Measurements from ENCODE around the gene SPTBN4.
"Not testable (repeated sequence)": the region's sequence is repeated elsewhere in the genome, so short reads cannot be mapped to it uniquely, and the experiment has no call there.

Gene SPTBN4

GRCh38 chr19:40423938-40424337, 42.9 kb upstream of the SPTBN4 start:
- H3F3A ChIP-seq (ENCODE audit: insufficient read depth), result peaks cover 8% of the 10 kb centered on the region; the same call in 1 of the 2 replicates
- H2AFZ ChIP-seq (ENCODE audit: low read depth, low read length, severe bottlenecking), result no peak overlapping the region
- no peaks in the 10 kb centered on the region for H3K27me3 ChIP-seq (ENCODE audit: low read length)
- no peak overlapping the region for H3K9ac ChIP-seq (ENCODE audit: low read length)
- H3K79me2 ChIP-seq (ENCODE audit: insufficient read depth, low read length), result no peaks in the 10 kb centered on the region
- H3K9me3 ChIP-seq (ENCODE audit: insufficient read depth, low read length), result no peaks in the 10 kb centered on the region
- no peaks in the 10 kb centered on the region for H3K9me2 ChIP-seq (replicated peaks; ENCODE audit: insufficient read depth, low read length)
- H3K4me3 ChIP-seq (ENCODE audit: insufficient read depth, low read length, poor library complexity, severe bottlenecking), result no peak overlapping the region
- peak overlapping the region; percentile 73 for H3K4me2 ChIP-seq (ENCODE audit: low read depth, low read length, poor library complexity, severe bottlenecking)
- no peaks in the 10 kb centered on the region for H3K36me3 ChIP-seq (ENCODE audit: low read length)
- H4K20me1 ChIP-seq (ENCODE audit: low read depth, low read length), result no peaks in the 10 kb centered on the region
- H3K27ac ChIP-seq (ENCODE audit: low read depth, low read length), result no peak overlapping the region
- TF ChIP-seq EZH2phosphoT487 (conservative IDR thresholded peaks at IDR 0.05; ENCODE audit: low read length) (no peak), CTCF (IDR thresholded peaks at IDR 0.05; ENCODE audit: insufficient read depth, low read length, poor library complexity, severe bottlenecking) (no peak)

GRCh38 chr19:40424637-40425449, 42.0 kb upstream of the SPTBN4 start:
- Histone ChIP-seq H3K4me3 (ENCODE audit: insufficient read depth, low read length, poor library complexity, severe bottlenecking) (peak overlapping the region; percentile 85), H3K79me2 (ENCODE audit: insufficient read depth, low read length) (no peaks in the 10 kb centered on the region), H3K27ac (ENCODE audit: low read depth, low read length) (peak overlapping the region; percentile 75), H3K9ac (ENCODE audit: low read length) (peak overlapping the region; percentile 83), H3K4me2 (ENCODE audit: low read depth, low read length, poor library complexity, severe bottlenecking) (peak overlapping the region; percentile 73), H3K36me3 (ENCODE audit: low read length) (no peaks in the 10 kb centered on the region), H3K9me2 (replicated peaks; ENCODE audit: insufficient read depth, low read length) (no peaks in the 10 kb centered on the region), H2AFZ (ENCODE audit: low read depth, low read length, severe bottlenecking) (peak overlapping the region; percentile 88), H4K20me1 (ENCODE audit: low read depth, low read length) (no peaks in the 10 kb centered on the region), H3K27me3 (ENCODE audit: low read length) (no peaks in the 10 kb centered on the region), H3F3A (ENCODE audit: insufficient read depth) (peaks cover 8% of the 10 kb centered on the region; the same call in 1 of the 2 replicates), H3K9me3 (ENCODE audit: insufficient read depth, low read length) (no peaks in the 10 kb centered on the region)
- TF ChIP-seq CTCF (IDR thresholded peaks at IDR 0.05; ENCODE audit: insufficient read depth, low read length, poor library complexity, severe bottlenecking), result no peak
- no peak for TF ChIP-seq EZH2phosphoT487 (conservative IDR thresholded peaks at IDR 0.05; ENCODE audit: low read length)

GRCh38 chr19:40425450-40426287, 41.1 kb upstream of the SPTBN4 start, which contains the start of gene SERTAD1:
SERTAD1 (minus strand) TSS chr19:40425992; CDS start chr19:40423546, 2,446 bp downstream.
- Histone ChIP-seq H3F3A (ENCODE audit: insufficient read depth) (peaks cover 8% of the 10 kb centered on the region; the same call in 1 of the 2 replicates), H3K9ac (ENCODE audit: low read length) (peak within 1 kb of the TSS; percentile 83), H3K27me3 (ENCODE audit: low read length) (no peaks in the 10 kb centered on the region), H3K4me3 (ENCODE audit: insufficient read depth, low read length, poor library complexity, severe bottlenecking) (peak within 1 kb of the TSS; percentile 85), H3K27ac (ENCODE audit: low read depth, low read length) (peak within 1 kb of the TSS; percentile 75), H3K4me2 (ENCODE audit: low read depth, low read length, poor library complexity, severe bottlenecking) (peak within 1 kb of the TSS; percentile 93), H3K36me3 (ENCODE audit: low read length) (no peaks in the 10 kb centered on the region), H3K9me3 (ENCODE audit: insufficient read depth, low read length) (no peaks in the 10 kb centered on the region), H4K20me1 (ENCODE audit: low read depth, low read length) (no peaks in the 10 kb centered on the region), H3K9me2 (replicated peaks; ENCODE audit: insufficient read depth, low read length) (no peaks in the 10 kb centered on the region), H3K79me2 (ENCODE audit: insufficient read depth, low read length) (no peaks in the 10 kb centered on the region), H2AFZ (ENCODE audit: low read depth, low read length, severe bottlenecking) (peak within 1 kb of the TSS; percentile 88)
- TF ChIP-seq EZH2phosphoT487 (conservative IDR thresholded peaks at IDR 0.05; ENCODE audit: low read length) (no peak), CTCF (IDR thresholded peaks at IDR 0.05; ENCODE audit: insufficient read depth, low read length, poor library complexity, severe bottlenecking) (peak; percentile 94)

- H3K9ac ChIP-seq (ENCODE audit: low read length); H3K4me3 ChIP-seq (ENCODE audit: insufficient read depth, low read length, poor library complexity, severe bottlenecking); H3K4me2 ChIP-seq (ENCODE audit: low read depth, low read length, poor library complexity, severe bottlenecking); H3K27me3 ChIP-seq (ENCODE audit: low read length); H4K20me1 ChIP-seq (ENCODE audit: low read depth, low read length); H3K27ac ChIP-seq (ENCODE audit: low read depth, low read length); H3F3A ChIP-seq (ENCODE audit: insufficient read depth); H2AFZ ChIP-seq (ENCODE audit: low read depth, low read length, severe bottlenecking); H3K9me2 ChIP-seq (replicated peaks; ENCODE audit: insufficient read depth, low read length); H3K79me2 ChIP-seq (ENCODE audit: insufficient read depth, low read length); H3K36me3 ChIP-seq (ENCODE audit: low read length); H3K9me3 ChIP-seq (ENCODE audit: insufficient read depth, low read length): not testable (repeated sequence)
These were observed 38.6 kb upstream of the SPTBN4 start for GRCh38 chr19:40428197-40428596.

GRCh38 chr19:40430242-40430641, 36.6 kb upstream of the SPTBN4 start:
- H3K79me2 ChIP-seq (ENCODE audit: insufficient read depth, low read length); H3K9me2 ChIP-seq (replicated peaks; ENCODE audit: insufficient read depth, low read length); H3K4me3 ChIP-seq (ENCODE audit: insufficient read depth, low read length, poor library complexity, severe bottlenecking); H3F3A ChIP-seq (ENCODE audit: insufficient read depth); H3K9ac ChIP-seq (ENCODE audit: low read length); H3K36me3 ChIP-seq (ENCODE audit: low read length); H3K4me2 ChIP-seq (ENCODE audit: low read depth, low read length, poor library complexity, severe bottlenecking); H3K9me3 ChIP-seq (ENCODE audit: insufficient read depth, low read length); H3K27me3 ChIP-seq (ENCODE audit: low read length); H4K20me1 ChIP-seq (ENCODE audit: low read depth, low read length); H3K27ac ChIP-seq (ENCODE audit: low read depth, low read length); H2AFZ ChIP-seq (ENCODE audit: low read depth, low read length, severe bottlenecking): not testable (repeated sequence)

Measured in SU-DHL-6 (cell line).